HAP-1 (cell line): ENCODE data around the gene DCDC2B.

Experiments
- DNase-seq, 2 experiments: peaks; one replicate each; pipeline ENCODE4 v3.0.0-alpha.2; 2016 to 2020; ENCODE audit warnings: low spot score in 2 of 2
- H3K27me3 ChIP-seq: fragments of 250-450 bp; sonication (Bioruptor Pico); 2 replicates; pipeline ENCODE4 v1.5.1; 2020; ENCODE audit warnings: low read depth, mild to moderate bottlenecking, moderate library complexity
- H3K36me3 ChIP-seq: fragments of 250-450 bp; sonication (Bioruptor Pico); replicated peaks from 2 replicates; pipeline ENCODE4 v1.5.1; 2020; ENCODE audit warnings: mild to moderate bottlenecking
- H3K4me1 ChIP-seq: fragments of 250-450 bp; sonication (Bioruptor Pico); 2 replicates; pipeline ENCODE4 v1.5.1; 2020; ENCODE audit warnings: mild to moderate bottlenecking
- H3K4me3 ChIP-seq: fragments of 250-450 bp; sonication (Bioruptor Pico); 2 replicates; pipeline ENCODE4 v1.5.1; 2020; ENCODE audit warnings: mild to moderate bottlenecking, moderate library complexity
- H3K9me3 ChIP-seq: fragments of 250-450 bp; sonication (Bioruptor Pico); 2 replicates; pipeline ENCODE4 v1.5.1; 2020; ENCODE audit warnings: mild to moderate bottlenecking, moderate library complexity
- in situ Hi-C: fragments of 300-500 bp; cut with MboI; formaldehyde crosslinking; loops from 3 replicates; pipeline ENCODE4 v1.14.3; 2020; ENCODE audit warnings: low sequenced_read_pairs, inconsistent platforms, mixed read lengths

The DCDC2B gene

GRCh38 chr1:32223683-32224082 lies 14.8 kb downstream of the DCDC2B start:
- no peaks in the 10 kb centered on the region for H3K9me3 ChIP-seq
- no peaks in the 10 kb centered on the region for H3K27me3 ChIP-seq
- peak overlapping the region; percentile 97; the same call in 1 of the 2 replicates for H3K4me3 ChIP-seq
- H3K4me1 ChIP-seq, result peaks cover 3% of the 10 kb centered on the region
- DNase-seq, result no peak
- in situ Hi-C loops, result no loop called here
- H3K36me3 ChIP-seq, result peaks cover 44% of the 10 kb centered on the region

- DNase-seq, result no peak
- Histone ChIP-seq H3K27me3 (no peaks in the 10 kb centered on the region), H3K36me3 (peaks cover 50% of the 10 kb centered on the region), H3K4me1 (peaks cover 3% of the 10 kb centered on the region), H3K4me3 (no peak overlapping the region), H3K9me3 (no peaks in the 10 kb centered on the region)
- in situ Hi-C loops, result no loop called here
Observed at GRCh38 chr1:32224285-32224684, 15.4 kb downstream of the DCDC2B start.

GRCh38 chr1:32228771-32229170 lies 19.9 kb downstream of the DCDC2B start:
- H3K36me3 ChIP-seq, result peaks cover 70% of the 10 kb centered on the region
- H3K9me3 ChIP-seq, result no peaks in the 10 kb centered on the region
- DNase-seq, result no peak
- in situ Hi-C loops, result no loop called here
- H3K4me3 ChIP-seq, result no peak overlapping the region
- no peaks in the 10 kb centered on the region for H3K27me3 ChIP-seq
- no peaks in the 10 kb centered on the region for H3K4me1 ChIP-seq

DNA sequence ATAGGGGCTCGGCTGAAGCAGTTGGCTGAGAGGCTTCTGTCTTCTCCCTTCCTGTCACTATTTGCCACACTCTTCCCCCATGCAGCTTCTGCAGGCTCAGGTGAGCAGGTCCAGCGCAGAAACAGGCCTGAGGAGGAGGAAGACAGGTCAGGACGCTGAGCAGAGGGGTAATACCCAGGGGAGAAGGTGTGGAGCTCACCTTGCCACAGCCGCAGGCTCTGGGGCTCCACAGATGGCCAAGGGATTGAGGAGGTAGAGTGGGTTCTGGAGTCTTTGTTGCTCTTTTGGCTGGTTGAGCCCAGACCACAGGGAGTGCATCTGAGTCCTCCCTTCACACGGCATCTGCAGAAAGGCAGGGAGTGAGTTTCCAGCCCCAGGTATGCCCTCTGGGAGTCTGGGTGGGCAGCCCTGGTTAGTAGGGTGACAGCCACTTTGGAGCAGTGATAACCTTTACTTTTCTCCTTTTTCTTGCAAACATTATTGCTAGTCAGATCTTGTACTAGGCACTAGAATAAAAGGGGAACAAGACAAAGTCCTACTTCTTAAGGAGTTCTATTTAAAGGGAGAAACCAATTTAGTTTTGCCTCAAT lies 23.0 kb downstream of the DCDC2B start:
- in situ Hi-C loops, result no loop called here
- Histone ChIP-seq H3K4me3 (no peak overlapping the region), H3K36me3 (peaks cover 46% of the 10 kb centered on the region), H3K27me3 (no peaks in the 10 kb centered on the region), H3K4me1 (no peaks in the 10 kb centered on the region), H3K9me3 (no peaks in the 10 kb centered on the region)
- no peak for DNase-seq

GRCh38 chr1:32232558-32233304 lies 23.8 kb downstream of the DCDC2B start:
- H3K36me3 ChIP-seq, result peaks cover 40% of the 10 kb centered on the region
- no peaks in the 10 kb centered on the region for H3K27me3 ChIP-seq
- H3K9me3 ChIP-seq, result no peaks in the 10 kb centered on the region
- no peak overlapping the region for H3K4me3 ChIP-seq
- H3K4me1 ChIP-seq, result no peaks in the 10 kb centered on the region
- in situ Hi-C loops, result no loop called here
- DNase-seq, result no peak

GRCh38 chr1:32234792-32235191 lies 25.9 kb downstream of the DCDC2B start:
- DNase-seq, result no peak
- Histone ChIP-seq H3K36me3 (peaks cover 22% of the 10 kb centered on the region), H3K9me3 (no peaks in the 10 kb centered on the region), H3K4me1 (no peaks in the 10 kb centered on the region), H3K4me3 (no peak overlapping the region), H3K27me3 (no peaks in the 10 kb centered on the region)
- in situ Hi-C loops, result no loop called here

DNA sequence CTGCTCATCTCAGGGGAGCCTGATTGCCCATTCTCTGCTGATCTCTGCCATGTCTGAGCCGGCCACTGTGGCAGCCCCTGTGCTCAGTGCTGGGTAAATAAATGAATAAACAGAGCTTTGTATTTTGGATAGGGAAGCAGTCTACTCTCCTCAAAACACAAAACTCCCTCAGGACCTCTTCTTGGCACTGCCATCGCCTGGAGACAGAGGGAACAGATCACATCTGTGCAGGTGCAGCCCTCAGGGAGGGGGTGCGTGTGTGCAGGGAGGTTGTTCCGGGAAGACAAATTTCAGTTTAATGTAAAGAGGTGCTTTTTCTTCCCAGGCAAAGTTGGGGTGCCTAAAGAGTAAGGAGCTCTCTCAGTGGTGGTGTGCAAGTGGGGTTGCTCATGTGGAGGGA lies 30.4 kb downstream of the DCDC2B start:
- H3K4me1 ChIP-seq, result peaks cover 9% of the 10 kb centered on the region
- in situ Hi-C loops, result no loop called here
- no peaks in the 10 kb centered on the region for H3K9me3 ChIP-seq
- H3K36me3 ChIP-seq, result no peaks in the 10 kb centered on the region
- no peaks in the 10 kb centered on the region for H3K27me3 ChIP-seq
- no peak overlapping the region for H3K4me3 ChIP-seq
- DNase-seq, result no peak

GRCh38 chr1:32239790-32240139 lies 30.9 kb downstream of the DCDC2B start:
- H3K27me3 ChIP-seq, result no peaks in the 10 kb centered on the region
- H3K9me3 ChIP-seq, result no peaks in the 10 kb centered on the region
- no peak for DNase-seq
- peaks cover 9% of the 10 kb centered on the region for H3K4me1 ChIP-seq
- no peaks in the 10 kb centered on the region for H3K36me3 ChIP-seq
- H3K4me3 ChIP-seq, result peak overlapping the region; percentile 42
- in situ Hi-C loops, result no loop called here

DNA sequence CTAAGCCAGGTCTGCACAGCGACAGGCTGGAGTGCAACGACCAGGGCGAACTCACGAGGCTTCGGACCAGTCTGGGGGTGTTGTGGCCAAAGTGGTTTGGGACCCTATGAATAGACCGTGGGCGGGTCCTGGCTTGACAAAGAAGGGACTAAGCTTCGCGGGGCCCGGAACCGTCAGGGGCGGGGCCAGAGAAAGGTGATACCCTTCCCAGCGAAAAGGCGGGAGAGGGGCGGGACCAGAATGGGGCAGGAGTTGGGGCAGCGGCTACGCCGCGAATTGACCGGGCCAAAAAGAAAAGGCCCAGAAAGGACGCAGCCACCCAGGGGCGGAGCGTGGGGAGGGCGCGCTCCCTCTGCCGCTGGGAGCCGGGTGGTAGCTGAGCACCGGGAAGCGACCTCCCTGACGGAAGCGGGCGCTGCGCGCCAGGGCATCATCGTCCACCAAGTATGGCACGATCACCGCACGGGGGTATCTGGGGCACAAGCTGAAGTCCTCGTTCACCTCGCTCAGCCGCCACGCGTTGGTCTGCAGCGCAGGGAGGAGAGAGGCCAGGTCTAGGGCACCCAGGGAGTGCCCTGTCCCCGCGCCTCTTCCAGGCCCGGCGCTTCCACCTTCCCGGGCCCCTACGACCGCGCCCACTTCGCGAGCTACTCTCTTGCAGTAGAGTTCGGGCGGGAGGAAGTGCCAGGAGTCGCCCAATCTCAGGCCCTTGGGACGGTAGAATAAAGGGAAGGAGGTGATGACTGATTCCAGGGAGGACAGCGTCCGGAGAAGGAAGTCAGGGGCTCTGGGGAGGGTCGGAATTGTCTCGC lies 31.5 kb downstream of the DCDC2B start:
- Histone ChIP-seq H3K4me3 (peak overlapping the region; percentile 42), H3K4me1 (peaks cover 9% of the 10 kb centered on the region), H3K9me3 (no peaks in the 10 kb centered on the region), H3K27me3 (no peaks in the 10 kb centered on the region), H3K36me3 (no peaks in the 10 kb centered on the region)
- peak; percentile 62 to 92 for DNase-seq
- in situ Hi-C loops, result no loop called here

DNA sequence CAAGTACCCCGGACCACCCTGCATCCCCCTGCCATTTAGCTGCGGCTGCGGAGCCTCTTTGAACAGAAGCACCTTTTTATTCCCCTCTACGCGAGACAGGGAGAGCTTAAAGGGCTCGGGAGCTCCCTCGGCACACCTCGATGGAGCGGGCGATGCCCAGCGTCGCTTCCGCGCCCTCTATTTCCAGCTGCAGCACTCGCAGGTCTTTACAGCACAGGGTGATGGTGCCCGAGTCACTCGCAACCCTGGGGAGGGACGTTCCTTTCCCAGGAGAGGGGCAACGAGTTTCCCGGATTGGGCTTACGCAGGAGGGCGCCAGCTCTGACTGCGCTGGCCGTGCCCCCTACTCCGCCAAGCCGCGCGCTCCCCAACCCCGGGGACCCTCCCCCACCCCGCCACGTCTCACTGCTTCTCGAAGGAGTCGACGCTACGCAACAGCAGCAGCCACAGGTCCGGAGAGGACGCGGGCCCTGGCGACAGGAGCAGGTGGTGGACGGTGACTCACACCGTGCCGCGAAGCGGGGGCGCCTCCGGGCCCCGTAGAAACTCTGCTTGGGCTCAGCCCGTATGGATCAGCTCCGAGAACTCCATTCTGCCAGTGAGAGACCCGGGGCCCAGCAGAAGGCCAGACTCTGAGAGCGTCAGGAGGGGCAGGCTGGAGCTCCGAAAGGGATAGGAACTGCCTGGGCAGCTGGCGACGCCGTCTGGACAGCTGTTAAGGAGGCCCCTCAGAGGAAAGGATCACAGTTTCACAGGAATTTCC lies 32.3 kb downstream of the DCDC2B start:
- no peaks in the 10 kb centered on the region for H3K36me3 ChIP-seq
- no peak for DNase-seq
- H3K4me3 ChIP-seq, result peak overlapping the region; percentile 42
- no peaks in the 10 kb centered on the region for H3K27me3 ChIP-seq
- peaks cover 9% of the 10 kb centered on the region for H3K4me1 ChIP-seq
- no peaks in the 10 kb centered on the region for H3K9me3 ChIP-seq
- in situ Hi-C loops, result no loop called here

- in situ Hi-C loops, result no loop called here
- DNase-seq, result no peak
Observed at GRCh38 chr1:32242341-32242851, 33.5 kb downstream of the DCDC2B start.

GRCh38 chr1:32246888-32247273 lies 38.0 kb downstream of the DCDC2B start, which contains the start of gene FAM167B:
Gene FAM167B (plus strand): TSS chr1:32247222. CDS start chr1:32247422, 200 bp downstream.
- no peak for DNase-seq
- in situ Hi-C loops, result no loop called here
- H3K4me3 ChIP-seq, result no peak within 1 kb of the TSS
- no peaks in the 10 kb centered on the region for H3K36me3 ChIP-seq
- H3K4me1 ChIP-seq, result no peaks in the 10 kb centered on the region
- no peaks in the 10 kb centered on the region for H3K9me3 ChIP-seq
- no peaks in the 10 kb centered on the region for H3K27me3 ChIP-seq

More at GRCh38 chr1:32242341-32242851, 33.5 kb downstream of the DCDC2B start:
- Histone ChIP-seq H3K27me3 (no peaks in the 10 kb centered on the region), H3K4me3 (no peak overlapping the region), H3K9me3 (no peaks in the 10 kb centered on the region), H3K36me3 (no peaks in the 10 kb centered on the region), H3K4me1 (peaks cover 9% of the 10 kb centered on the region)

DNA sequence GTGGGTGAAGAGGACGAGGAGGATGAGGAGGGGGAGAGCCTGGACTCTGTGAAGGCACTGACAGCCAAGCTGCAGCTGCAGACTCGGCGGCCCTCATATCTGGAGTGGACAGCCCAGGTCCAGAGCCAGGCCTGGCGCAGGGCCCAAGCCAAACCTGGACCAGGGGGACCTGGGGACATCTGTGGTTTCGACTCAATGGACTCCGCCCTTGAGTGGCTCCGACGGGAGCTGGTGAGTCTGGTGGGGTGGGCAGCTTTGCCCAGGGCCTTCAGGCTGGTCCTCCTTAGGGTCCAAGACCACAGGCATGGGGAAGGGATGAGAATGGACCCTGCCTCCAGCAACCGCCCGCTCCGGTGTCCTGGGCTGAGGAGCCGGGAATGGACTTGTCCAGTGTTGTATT lies 38.6 kb downstream of the DCDC2B start:
- in situ Hi-C loops, result no loop called here
- DNase-seq, result no peak
- Histone ChIP-seq H3K27me3 (no peaks in the 10 kb centered on the region), H3K4me3 (no peak overlapping the region), H3K4me1 (no peaks in the 10 kb centered on the region), H3K9me3 (no peaks in the 10 kb centered on the region), H3K36me3 (no peaks in the 10 kb centered on the region)
